Calu3 (cell line): ENCODE measurements around the gene HDGFL2. TPM values are rescaled to one million over a fixed set of nuclear protein-coding genes. Genes with fewer than 3 reads are reported as not detected.

Experiments
- BruUV-seq: library from RNA; stranded (reverse); fragments of 400-500 nt; replicated peaks from 2 replicates; lab custom pipeline; 2021; lab: Mats Ljungman, UMichigan
- CTCF ChIA-PET: fragments of 300-600 bp; sonication (Branson Sonifier 250); formaldehyde crosslinking; loops from one replicate; lab custom pipeline; 2022; ENCODE audit warnings: antibody characterized with exemption; lab: Charles Lee
- DNase-seq: peaks from one replicate; pipeline ENCODE4 v3.0.0; 2022
- H3K27ac Mint-ChIP-seq: one replicate; pipeline ENCODE4 v1.8.0; 2022; ENCODE audit warnings: mixed read lengths; ENCODE audit not compliant: unreplicated experiment
- H3K27me3 Mint-ChIP-seq: one replicate; pipeline ENCODE4 v1.8.0; 2022; ENCODE audit warnings: mixed read lengths; ENCODE audit not compliant: unreplicated experiment
- H3K36me3 Mint-ChIP-seq: one replicate; pipeline ENCODE4 v1.8.0; 2022; ENCODE audit warnings: mild to moderate bottlenecking, moderate library complexity, mixed read lengths; ENCODE audit not compliant: insufficient read depth, unreplicated experiment
- H3K4me1 Mint-ChIP-seq: one replicate; pipeline ENCODE4 v1.8.0; 2022; ENCODE audit warnings: mild to moderate bottlenecking, low read depth, mixed read lengths; ENCODE audit not compliant: unreplicated experiment
- H3K4me3 Mint-ChIP-seq: one replicate; pipeline ENCODE4 v1.8.0; 2022; ENCODE audit warnings: mild to moderate bottlenecking, low read depth, moderate library complexity, mixed read lengths; ENCODE audit not compliant: unreplicated experiment
- H3K9me3 Mint-ChIP-seq: one replicate; pipeline ENCODE4 v1.8.0; 2022; ENCODE audit warnings: low read depth, mixed read lengths; ENCODE audit not compliant: unreplicated experiment
- intact Hi-C: fragments of 100-400 bp; cut with micrococcal nuclease; formaldehyde crosslinking; loops from one replicate; pipeline ENCODE4 v1.10.0; 2022; ENCODE audit not compliant: unreplicated experiment
- total RNA-seq: library from RNA; stranded (reverse); gene quantifications from 2 replicates; pipeline ENCODE4 v1.2.3, GENCODE V29; 2022
- TF ChIP-seq, protein P1 (sequence below): fragments of 200-600 bp; IDR thresholded peaks from one replicate; pipeline ENCODE4 v1.8.0; 2022; ENCODE audit warnings: antibody characterized with exemption; ENCODE audit not compliant: unreplicated experiment

The HDGFL2 gene
- total RNA-seq, 1 experiment from 2014 or later: 40.6 TPM

DNA sequence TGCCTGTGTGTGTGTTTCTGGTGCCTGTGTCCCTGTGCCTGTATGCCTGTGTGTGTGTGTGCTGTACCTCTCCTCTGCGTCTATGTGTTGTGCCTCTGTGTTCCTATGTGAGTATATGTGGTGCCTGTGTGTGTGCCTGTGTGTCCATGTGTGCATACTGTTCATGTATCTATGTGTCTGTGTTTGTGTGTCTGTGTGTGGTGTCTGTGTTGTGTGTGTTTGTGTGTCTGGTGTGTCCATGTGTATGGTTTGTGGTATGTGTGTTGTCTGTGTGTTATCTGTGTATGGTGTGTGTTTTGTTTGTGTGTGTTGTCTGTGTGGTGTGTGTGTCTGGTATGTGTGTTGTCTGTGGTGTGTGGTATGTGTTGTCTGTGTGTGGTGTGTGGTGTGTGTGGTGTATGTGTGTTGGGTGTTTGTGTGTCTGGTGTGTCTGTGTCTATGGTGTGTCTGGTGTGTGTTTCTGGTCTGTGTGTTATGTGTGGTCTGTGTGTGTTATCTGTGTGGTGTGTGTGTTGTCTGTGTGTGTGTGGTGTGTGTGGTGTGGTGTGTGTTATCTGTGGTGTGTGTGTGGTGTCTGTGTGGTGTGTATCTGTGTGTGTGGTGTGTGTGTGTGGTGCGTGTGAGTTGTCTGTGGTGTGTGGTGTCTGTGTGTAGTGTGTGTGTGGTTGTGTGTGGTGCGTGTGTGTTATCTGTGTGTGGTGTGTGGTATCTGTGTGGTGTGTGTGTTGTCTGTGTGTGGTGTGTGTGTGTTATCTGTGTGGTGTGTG lies 20.4 kb downstream of the HDGFL2 start:
- no peaks in the 10 kb centered on the region for H3K4me1 Mint-ChIP-seq
- no peaks in the 10 kb centered on the region for H3K27me3 Mint-ChIP-seq
- peaks cover 9% of the 10 kb centered on the region for H3K36me3 Mint-ChIP-seq
- no peak overlapping the region for H3K4me3 Mint-ChIP-seq
- CTCF ChIA-PET: no interaction called here
- BruUV-seq: no TSS peak
- H3K9me3 Mint-ChIP-seq: no peaks in the 10 kb centered on the region
- TF ChIP-seq, protein P1, sequence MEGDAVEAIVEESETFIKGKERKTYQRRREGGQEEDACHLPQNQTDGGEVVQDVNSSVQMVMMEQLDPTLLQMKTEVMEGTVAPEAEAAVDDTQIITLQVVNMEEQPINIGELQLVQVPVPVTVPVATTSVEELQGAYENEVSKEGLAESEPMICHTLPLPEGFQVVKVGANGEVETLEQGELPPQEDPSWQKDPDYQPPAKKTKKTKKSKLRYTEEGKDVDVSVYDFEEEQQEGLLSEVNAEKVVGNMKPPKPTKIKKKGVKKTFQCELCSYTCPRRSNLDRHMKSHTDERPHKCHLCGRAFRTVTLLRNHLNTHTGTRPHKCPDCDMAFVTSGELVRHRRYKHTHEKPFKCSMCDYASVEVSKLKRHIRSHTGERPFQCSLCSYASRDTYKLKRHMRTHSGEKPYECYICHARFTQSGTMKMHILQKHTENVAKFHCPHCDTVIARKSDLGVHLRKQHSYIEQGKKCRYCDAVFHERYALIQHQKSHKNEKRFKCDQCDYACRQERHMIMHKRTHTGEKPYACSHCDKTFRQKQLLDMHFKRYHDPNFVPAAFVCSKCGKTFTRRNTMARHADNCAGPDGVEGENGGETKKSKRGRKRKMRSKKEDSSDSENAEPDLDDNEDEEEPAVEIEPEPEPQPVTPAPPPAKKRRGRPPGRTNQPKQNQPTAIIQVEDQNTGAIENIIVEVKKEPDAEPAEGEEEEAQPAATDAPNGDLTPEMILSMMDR: no peak
- intact Hi-C loops: no loop called here
- H3K27ac Mint-ChIP-seq: no peak overlapping the region
- DNase-seq: no peak

DNA sequence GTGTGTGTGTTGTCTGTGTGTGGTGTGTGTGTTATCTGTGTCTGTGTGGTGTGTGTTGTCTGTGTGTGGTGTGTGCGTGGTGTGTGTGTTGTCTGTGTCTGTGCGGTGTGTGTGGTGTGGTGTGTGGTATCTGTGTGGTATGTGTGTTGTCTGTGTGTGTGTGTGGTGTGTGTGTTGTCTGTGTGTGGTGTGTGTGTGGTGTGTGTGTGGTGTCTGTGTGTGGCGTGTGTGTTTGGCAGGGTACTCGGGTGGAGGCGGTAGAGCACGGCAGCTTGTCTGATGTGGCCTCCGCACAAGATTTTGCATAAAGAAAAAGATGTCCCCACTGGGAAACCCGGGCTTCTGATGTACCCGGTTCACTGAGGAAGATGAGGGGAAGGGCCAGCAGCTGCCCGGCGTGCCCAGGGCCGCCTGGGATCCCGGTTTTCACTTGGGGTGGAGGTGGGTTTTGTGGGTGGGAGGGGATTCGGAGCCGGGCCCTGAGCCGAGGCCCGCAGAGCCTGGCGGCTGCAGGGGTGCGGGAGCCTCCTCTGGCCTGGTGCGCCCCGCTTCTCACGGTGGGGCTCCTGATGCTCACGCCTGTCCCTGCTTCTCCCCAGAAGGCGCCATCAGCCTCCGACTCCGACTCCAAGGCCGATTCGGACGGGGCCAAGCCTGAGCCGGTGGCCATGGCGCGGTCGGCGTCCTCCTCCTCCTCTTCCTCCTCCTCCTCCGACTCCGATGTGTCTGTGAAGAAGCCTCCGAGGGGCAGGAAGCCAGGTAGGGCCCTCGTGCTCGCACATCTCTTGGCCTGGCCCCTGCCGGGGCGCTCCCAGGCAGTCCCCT lies 21.2 kb downstream of the HDGFL2 start:
- intact Hi-C loops: no loop called here
- DNase-seq: no peak
- Mint-ChIP-seq H3K9me3 (no peaks in the 10 kb centered on the region), H3K36me3 (peaks cover 11% of the 10 kb centered on the region), H3K4me1 (no peaks in the 10 kb centered on the region), H3K27me3 (no peaks in the 10 kb centered on the region), H3K4me3 (no peak overlapping the region), H3K27ac (no peak overlapping the region)
- CTCF ChIA-PET: no interaction called here
- no TSS peak for BruUV-seq
- TF ChIP-seq, protein P1: no peak

DNA sequence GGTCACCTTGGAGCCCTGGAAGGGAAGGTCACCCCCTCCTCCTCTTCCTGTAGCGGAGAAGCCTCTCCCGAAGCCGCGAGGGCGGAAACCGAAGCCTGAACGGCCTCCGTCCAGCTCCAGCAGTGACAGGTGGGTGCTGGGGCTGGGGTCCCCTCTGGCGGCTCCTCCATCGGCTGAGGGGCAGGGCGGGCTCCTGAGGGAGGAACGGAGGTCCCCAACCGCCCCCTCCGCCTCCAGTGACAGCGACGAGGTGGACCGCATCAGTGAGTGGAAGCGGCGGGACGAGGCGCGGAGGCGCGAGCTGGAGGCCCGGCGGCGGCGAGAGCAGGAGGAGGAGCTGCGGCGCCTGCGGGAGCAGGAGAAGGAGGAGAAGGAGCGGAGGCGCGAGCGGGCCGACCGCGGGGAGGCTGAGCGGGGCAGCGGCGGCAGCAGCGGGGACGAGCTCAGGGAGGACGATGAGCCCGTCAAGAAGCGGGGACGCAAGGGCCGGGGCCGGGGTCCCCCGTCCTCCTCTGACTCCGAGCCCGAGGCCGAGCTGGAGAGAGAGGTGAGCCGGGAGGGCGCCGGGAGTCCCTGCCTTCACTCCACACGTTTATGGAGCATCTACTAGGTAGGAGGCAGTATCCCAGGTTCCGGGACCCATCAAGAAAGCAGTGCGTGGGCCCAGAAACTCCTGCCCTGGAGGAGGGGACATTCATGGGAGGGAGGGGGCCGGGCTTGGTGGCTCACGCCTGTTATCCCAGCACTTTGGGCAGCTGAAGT lies 22.0 kb downstream of the HDGFL2 start:
- Mint-ChIP-seq H3K27ac (no peak overlapping the region), H3K4me3 (no peak overlapping the region), H3K27me3 (no peaks in the 10 kb centered on the region), H3K36me3 (peaks cover 9% of the 10 kb centered on the region), H3K4me1 (no peaks in the 10 kb centered on the region), H3K9me3 (no peaks in the 10 kb centered on the region)
- TF ChIP-seq, protein P1: no peak
- no peak for DNase-seq
- CTCF ChIA-PET: interaction anchor here (1.1 kb wide), 1 partner anchor 10 kb away, joined by 3 read pairs; no protein-coding TSS in a partner anchor
- intact Hi-C loops: no loop called here
- no TSS peak for BruUV-seq

DNA sequence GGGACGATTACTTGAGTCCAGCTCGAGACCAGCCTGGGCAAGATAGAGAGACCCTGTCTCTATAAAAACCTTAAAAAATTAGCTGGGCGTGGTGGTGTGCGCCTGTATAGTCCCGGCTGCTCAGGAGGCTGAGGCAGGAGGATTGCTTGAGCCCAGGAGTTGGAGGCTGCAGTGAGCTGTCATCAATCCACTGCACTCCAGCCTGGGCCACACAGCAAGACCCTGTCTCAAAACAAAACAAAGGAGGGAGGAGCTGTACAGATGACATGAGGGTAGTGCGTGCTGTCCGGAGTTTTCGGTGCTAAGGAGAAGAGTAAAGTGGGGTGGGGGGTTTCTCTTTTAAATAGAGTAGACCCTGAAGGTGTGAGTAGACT lies 22.6 kb downstream of the HDGFL2 start:
- intact Hi-C loops: no loop called here
- H3K36me3 Mint-ChIP-seq: peaks cover 14% of the 10 kb centered on the region
- H3K4me1 Mint-ChIP-seq: no peaks in the 10 kb centered on the region
- H3K27ac Mint-ChIP-seq: no peak overlapping the region
- H3K9me3 Mint-ChIP-seq: no peaks in the 10 kb centered on the region
- BruUV-seq: no TSS peak
- H3K27me3 Mint-ChIP-seq: no peaks in the 10 kb centered on the region
- CTCF ChIA-PET: interaction anchor here (1.1 kb wide), 1 partner anchor 10 kb away, joined by 3 read pairs; no protein-coding TSS in a partner anchor
- no peak for DNase-seq
- TF ChIP-seq, protein P1: no peak
- no peak overlapping the region for H3K4me3 Mint-ChIP-seq
